GF-D8 (cell line): ENCODE measurements around the gene BNC2.

Experiments used
- DNase-seq: peaks from one replicate; lab custom pipeline; 2025; lab: John Stamatoyannopoulos, UW

The BNC2 gene

DNA sequence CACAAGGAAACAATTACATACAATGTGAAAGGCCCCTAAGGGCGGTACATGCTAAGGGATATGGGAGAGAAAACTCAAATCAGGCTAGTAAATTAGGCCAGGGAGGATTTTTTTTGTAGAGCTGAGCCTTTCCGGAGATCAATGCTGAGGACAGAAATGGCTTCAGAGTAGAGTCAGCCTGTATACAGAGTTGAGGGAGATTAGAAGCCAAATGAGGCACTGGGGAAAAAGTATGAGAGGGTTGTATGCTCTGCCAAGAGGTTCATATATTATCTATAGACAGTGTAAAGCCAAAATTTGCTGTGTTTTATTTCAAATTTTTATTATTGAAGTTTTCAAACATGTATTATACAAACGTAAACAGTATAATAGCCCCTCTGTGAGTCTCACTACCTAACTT lies 103.1 kb downstream of the BNC2 start:
- no peak for DNase-seq

DNA sequence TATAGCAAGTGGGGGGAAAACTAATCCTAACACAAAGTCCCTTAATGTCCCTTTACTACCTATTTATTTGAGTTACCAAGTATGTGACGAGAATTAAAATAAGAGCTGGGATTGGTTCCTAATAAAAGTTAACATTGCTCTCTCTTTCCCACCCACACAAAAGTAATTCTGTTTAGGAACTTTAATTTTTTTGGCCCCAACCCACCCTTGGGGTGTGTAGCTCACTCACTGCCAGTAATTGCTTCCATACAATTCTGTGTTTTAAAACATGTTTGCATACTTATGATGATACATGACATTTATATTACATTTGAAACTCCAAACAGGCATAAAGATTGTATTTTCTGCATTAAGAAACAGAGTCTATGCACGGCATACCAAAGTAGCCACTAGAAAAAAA lies 106.5 kb downstream of the BNC2 start:
- DNase-seq, result no peak

DNA sequence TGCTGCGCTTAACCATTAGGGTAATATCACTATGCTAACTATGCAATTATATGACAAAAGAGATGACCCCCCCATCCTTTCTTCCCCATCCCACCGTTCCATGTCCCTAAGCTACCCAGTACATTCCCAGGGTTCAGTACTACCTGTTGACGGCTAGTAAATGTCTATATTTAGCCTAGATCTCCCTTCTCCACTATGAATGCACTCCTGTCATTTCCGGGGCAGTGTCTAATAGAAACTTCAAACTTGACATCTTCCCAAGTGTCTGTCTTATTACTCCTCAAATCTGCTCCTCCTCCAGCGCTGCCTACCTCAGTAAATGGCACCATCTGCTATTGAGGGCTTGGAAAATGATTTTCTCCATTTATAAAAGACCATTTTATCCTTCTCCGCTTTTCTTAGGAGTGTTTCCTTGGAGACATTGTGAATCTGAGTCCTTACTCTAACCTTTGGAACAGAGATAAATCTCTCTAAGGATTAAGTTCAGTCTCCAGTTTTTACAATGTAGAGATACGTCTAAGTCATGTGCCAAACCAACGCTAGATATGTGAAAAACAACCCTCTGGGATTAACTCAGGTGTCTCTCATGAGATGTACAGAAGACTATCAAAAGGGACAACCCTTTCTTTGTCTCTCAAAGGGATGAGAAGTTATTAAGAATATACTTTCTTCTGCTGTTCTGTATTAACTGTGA lies 114.9 kb downstream of the BNC2 start:
- no peak for DNase-seq

DNA sequence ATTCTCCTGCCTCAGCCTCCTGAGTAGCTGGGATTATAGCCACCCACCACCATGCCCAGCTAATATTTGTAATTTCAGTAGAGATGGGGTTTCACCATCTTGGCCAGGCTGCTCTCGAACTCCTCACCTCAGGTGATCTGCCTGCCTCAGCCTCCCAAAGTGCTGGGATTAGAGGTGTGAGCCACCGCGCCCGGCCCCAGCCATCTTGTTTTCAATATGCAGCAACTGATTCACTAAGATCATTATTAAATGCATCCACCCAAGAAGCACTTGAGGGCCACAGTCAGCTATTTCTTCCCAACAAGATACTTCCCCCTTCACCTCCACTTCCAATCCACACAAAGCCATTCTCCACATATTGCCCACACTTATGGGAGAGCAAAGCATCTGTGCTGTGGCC lies 115.8 kb downstream of the BNC2 start:
- DNase-seq, result no peak

DNA sequence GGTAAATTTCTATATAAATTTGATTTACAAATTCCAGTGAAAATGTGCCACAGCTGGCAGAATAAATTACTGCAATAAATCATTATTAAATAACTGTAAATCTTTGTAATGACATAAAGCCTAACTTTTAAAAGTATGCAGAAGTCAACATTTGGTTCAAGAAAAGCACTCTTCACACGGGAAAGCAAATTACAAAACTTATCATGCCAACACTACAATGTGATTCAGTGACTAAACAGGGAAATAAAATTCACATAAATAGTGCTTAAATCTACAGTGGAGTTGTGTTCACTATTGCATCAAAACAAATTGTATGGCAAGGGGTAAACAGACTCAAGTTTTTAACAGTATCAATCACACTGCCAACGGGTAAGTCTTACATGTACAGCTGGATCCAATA lies 117.2 kb downstream of the BNC2 start:
- no peak for DNase-seq

DNA sequence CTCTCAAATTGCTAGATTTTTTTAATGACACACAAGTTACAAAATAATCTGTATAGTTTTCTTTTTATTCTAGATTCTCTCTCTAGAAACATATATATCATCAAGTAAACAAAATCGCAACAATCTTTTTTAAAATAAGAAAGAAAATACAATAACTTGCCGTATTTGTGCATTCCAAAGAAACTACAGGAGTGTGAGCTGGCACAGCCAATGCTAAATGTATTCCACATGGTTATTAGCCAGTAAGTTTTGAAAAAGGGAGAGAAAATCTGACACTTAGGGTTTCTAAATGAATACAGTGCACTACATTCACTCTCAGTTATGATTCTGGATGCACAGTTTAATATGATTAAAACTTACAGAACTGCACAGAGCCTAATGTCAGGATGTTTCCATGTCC lies 117.9 kb downstream of the BNC2 start:
- DNase-seq, result no peak

DNA sequence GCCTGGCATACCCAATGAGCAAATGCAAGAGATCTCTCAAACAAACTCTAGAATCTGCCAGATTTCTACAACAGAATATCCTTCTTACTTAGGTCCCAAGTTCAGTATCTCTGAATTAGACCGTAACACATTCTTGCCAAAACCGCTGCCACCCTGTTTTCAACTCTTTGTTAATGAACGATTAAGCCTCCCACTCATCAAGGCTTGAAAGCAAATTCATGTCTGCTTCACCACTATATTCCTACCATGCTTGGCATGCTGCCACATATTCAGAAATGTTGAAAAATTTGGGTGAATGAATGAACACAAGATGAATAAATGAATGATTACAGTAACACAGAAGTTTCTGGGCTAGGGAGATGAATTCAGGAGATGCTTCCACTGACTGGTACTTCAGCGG lies 119.9 kb downstream of the BNC2 start:
- DNase-seq, result no peak

DNA sequence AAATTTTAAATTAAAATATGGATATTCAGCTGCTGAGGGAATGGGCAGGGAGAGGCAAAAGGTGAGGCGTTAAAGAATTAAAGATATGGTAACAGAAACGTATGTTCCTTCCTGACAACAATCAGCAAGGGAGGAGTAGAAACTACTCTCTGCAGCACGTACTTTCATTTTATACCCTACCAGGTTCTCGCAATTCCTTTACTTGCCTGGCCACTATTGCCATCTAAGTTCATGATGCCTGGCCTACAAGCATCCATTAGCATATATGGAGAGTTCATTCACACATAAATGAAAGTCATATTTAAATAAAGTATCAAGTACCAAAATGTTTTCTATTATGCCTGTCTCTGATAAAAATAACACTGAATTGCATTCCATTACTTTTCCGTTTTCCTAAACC lies 125.1 kb downstream of the BNC2 start:
- DNase-seq, result no peak

DNA sequence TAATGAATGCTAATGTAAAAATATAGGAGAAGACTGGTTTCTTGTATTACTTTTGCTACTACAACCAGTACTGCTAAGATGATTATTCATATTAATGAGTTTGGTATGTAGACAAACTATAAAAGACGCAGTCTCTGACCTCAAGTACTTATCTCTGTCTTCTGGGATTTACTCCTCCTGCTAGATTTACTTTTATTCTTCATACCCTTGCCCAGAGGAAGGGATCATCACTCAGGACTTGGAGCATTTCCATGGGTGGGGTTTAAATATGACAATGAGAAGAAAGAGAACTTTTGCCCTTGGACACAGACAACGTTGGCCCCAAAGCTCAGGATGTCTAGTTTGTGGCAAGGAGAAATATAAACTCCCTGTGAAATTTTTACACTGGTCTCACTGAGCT lies 126.1 kb downstream of the BNC2 start:
- DNase-seq, result no peak

DNA sequence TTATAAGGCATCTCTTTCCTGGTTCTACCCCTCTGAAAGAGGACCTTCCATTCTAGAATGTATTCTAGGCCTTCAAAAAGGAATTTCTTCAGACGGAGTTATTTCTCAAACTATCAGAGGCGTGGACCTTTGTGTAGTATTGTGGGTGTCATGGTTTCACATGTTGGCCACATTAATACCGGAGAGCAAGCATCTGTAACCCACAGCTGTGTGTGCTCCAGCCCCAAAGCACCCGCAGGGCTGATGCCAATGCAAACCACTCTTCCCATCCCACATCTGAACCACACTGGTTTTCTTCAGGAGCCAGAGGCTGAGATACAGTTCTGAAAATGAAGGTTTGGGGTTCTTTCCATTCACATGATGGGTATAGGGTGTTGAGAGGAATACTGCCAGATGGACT lies 127.1 kb downstream of the BNC2 start:
- DNase-seq, result no peak

DNA sequence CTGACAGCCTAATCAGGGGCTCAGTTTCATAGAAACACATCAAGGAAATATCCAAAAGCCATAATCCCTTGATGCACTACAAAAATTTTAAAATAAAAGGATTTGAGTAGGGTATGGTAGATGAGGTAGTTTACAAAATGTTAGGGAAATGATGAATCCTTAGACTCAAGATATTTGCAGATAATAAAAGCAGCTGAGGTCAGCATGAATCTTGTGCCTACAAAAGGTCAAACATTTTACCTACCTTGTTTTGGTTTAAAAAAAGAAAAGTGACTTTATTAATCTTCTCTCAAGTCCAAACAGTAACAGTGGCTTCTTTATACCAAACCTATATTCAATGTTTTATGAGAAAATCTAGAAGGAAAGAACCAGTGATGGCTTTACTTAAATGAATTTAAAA lies 135.5 kb downstream of the BNC2 start:
- no peak for DNase-seq

DNA sequence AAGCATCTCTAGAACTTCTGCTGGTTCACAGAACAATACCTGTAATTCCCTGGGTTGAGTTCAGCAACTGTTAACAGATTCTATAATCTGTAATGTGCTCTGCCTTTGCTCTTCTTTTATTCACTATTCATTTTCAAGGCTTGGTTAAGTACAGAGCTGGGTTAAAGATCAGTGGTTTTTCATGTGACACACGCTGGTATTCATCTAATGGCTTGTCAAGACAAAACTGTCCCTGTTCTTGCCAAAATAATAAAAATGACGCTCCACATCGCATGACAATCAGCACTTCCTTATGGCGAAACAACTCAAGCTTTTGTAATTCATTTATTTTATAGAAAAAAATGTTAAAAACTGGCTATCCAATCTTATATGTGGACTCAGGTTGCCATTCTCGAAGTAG lies 137.9 kb downstream of the BNC2 start:
- DNase-seq, result no peak

DNA sequence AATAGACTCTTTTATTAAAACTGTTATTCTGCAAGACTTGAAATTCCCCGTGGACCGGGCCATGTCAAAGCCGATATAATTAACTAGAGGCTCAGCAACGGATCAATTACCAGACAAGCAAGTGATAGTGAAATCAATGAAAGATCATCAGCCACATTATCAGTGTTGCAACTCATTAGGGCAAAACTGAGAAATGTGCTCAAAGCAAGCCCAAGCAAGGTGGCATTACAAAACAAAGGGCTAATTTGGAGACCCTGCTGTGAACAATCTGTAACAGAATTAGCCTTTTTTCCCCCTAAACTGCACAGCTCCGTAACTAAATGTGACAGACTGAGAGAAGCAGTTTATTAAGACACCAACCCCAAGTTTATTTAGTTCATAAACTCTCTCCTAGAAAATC lies 140.3 kb downstream of the BNC2 start:
- DNase-seq, result no peak

DNA sequence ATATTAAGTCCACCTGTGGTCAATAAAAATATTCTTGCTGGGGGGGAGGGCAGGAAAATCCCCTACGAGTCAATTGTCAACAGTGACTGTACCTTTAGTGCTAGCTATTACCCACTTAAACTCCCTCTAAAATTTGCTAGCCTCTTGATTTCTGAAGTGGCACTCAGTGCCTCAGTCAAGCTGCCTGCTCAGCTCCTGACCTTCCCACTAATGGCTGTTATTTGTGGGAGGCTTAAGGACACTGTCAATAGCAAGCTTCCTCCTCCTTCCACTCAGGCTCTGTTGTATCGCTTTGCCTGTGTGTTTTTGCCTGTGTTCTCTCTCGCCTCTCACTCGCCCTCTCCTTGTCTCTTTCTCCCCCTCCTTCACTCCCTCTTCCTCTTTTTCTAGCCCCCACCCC lies 140.8 kb downstream of the BNC2 start:
- DNase-seq, result no peak

DNA sequence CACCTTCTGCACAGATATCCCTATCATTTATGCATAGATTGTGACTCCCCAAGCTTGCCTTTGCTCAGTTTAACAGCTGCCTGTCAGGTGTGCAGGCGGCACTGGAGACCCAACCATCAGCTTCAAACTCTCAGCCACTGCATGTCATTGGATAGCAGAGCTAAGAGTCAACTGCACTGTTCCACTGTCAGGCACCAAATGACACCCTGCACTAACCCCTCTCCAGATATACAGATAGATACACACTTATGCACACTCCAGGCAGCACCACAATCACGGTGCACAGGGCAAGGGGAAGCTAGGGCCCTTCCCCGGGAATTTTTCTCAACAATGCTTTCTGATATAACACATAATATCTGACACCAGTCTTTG lies 142.3 kb downstream of the BNC2 start:
- DNase-seq, result no peak

DNA sequence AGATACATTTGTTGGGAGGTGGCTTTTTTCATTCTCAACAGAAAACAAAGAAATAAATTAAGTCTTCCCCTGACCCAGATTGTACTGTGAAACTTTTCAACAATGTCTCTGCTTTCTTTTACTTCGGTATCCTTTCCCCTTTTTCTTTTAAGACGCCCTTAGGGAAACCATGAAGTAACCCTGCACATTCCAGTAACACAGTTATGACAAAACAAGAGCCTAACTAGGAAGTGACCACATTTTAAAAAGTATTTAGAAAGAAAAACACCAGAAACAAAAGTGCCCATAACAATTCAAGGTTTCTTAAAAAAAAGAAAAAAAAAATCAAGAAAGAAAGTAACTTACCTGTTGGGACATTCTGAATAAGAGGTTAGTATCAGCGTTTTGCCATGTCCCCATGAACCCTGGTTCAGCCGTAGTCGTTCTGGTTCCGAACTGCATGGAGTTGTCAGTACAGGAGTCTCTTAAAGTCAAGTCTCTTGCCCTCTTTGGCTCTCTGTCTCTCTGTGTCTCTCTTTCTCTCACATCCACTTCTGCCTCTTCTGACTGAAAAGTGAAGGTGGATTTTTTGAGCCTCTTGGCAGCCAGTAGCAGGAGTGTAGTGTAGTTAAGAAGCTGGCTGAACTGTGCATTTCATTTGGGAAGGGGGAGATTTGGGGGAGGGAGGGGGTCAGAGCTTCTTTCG lies 142.9 kb downstream of the BNC2 start:
- DNase-seq, result no peak

DNA sequence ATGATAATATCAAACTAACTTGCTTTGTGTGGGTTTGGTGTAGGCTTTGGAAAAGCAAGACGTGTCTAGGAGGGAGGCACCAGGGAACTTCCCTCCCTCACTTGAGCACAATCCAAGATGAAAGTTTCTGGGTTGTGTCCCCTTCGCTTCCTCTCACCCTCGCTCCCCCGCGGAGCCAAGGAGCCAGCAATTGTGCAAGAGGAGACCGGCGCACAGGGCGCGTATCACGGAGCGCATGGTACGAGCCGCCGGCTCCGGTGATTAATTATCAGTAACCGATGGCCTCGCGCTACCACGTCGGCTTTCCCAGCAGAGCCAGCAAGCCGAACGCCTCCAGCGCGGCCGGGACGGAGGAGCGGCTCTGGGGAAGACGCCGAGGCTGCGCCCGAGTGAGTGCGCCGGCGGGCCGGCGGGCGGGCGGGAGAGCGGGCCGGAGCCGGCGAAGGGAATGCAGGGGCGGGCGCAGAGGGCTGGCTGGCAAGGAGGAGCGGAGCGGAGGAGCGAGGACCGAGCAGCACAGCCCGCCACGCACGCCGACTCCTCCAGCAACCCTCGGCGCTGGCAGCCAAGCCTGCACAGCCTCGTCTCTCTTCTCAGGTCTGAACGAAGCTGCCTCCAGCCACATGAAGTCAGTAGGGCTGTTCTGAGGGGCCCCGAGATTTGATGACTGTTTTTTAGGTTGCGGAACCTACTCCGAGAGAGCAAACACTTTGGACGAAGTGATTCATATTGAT lies 143.6 kb downstream of the BNC2 start:
- DNase-seq, result no peak

DNA sequence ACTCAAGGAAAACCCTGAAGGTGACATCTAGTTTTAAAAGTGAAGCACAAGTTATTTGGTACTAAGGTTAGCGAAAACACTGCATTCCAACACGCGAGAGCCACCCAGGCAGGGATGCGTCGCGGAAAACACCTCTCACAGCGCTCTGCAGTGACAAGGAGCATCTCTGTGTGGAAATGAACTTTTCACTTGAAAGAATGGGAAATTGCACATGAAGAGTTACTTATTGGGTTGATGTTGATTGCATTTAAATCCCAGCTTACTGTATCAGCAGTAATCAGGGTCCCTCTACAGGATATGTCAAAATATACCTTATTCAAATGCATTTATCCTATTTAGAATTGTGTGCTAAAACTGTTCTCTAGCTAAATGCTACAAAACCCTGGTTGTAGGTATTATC lies 144.4 kb downstream of the BNC2 start:
- DNase-seq, result no peak

DNA sequence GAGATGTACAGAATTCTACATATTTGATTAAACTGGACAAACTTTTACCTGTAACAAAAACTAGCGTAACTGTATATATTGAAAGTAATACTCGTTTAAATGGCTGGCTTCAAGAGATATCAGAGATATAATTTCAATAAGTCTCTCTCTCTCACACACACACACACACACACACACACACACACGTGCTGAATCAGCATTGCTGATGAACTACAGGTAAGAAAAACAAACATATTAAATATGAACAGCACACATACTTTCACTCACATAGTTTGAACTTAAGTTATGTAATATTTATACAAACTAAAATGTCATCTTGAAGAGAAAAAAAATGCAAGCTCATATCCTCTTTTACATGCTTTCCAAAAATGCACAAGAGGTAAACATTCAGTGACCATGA lies 145.4 kb downstream of the BNC2 start:
- DNase-seq, result no peak

DNA sequence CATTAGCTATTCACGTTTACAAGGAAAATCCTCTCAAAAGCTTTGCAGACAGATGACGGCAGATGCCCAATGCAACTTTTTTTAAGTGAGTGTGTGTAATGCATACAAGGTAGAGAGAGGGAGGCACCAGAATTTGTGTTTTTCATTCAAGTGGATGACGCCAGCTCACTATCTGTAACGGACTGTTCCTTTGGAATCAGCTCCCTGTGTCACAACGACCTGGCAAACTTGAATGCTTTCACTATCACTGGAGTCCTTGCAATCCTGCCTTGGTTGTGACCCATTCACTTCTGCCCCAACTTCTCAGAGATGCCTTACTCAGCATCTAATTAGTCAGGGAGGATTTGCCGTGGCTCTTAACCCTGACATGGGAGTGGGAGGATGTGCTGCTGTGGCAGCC lies 148.5 kb downstream of the BNC2 start:
- no peak for DNase-seq

DNA sequence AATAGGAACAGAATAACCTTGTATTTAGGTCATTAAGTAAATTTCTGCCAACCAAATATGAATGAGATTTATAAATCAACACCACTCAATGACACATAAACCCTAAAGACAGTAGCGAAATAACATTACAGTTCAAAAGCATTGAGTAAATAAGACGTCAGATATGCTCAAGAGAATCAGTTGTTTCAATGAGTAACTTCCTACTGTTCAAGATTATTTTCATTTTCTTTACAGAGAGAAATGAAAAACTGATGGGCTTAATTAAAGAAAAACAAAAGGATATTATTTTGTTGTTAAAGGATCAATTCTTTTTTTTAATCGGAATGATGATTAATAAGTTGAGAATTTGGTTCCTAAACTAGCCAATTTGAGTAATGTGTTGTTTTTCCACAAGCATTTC lies 150.1 kb downstream of the BNC2 start:
- no peak for DNase-seq

DNA sequence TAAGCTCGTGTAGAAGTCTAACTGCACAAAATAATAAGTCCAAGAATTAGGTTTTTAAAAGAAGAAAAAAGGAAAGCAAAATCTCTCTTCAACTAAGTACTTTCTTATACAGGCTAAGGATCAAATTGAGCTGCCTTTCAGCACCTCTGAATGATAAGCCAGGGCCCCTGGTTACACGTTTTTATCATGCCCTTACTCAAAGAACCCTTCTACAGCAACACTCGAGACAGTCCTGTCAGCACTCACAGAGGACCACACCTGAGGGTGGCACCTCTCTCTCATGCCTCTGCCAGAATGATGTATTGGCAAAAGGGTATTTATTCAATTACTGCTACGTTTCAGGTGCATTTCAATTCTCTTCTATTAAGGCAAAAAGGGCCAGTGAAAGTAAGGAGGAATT lies 150.5 kb downstream of the BNC2 start:
- no peak for DNase-seq

DNA sequence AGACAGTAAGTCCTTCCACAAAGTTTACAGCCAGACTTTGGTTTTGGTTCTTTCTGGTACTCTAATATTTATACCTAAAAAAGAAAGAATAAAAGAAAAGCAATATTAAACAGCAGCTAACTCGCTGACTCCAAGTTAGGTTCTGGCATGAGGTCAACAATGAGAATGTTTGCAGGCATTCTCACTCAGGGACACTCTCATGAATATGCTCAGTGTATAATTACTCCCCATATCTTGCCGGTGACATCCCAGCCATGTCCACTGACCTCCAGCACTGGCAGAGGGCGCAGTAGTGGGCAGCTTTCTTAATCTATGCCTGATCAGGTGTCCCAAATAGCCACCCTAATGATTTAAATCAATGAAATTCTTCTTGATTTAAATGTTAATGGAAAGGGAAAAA lies 151.5 kb downstream of the BNC2 start:
- DNase-seq, result no peak

DNA sequence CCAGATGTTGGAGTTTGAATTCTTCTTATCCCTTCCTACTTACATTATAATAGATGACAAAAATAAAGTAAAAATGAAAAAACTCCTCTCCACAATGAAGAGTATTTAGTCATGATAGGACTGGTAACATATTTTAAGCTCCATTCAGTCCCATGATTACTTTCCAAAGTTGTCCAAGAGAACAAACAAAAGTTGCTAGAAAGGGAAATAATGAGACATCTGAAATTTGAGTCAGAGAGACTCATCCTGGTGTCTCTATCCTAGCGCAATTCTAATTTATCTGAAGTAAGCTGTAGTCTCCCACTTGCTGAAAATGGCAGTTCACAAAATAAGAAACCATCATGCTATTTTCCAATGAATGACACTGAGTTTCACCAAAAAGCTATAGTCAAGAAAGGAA lies 152.2 kb downstream of the BNC2 start:
- DNase-seq, result no peak
